Measurements from ENCODE around the gene ASAP2. TPM values are rescaled to one million over a fixed set of nuclear protein-coding genes. Genes with fewer than 3 reads are reported as not detected.

Gene ASAP2
- total RNA-seq, 1 donor from 2014 or later, result 10.0 TPM

GRCh38 chr2:9178904-9179571, 27.6 kb upstream of the ASAP2 start:
- intact Hi-C loops (cut with micrococcal nuclease), result no loop called here
- no peak overlapping the region for H3K4me3 ChIP-seq
- no peaks in the 10 kb centered on the region for H3K36me3 ChIP-seq
- TF ChIP-seq CTCF (IDR thresholded peaks at IDR 0.05; ENCODE audit: borderline replicate concordance), result no peak
- DNase-seq, result peak; percentile 43
- peaks cover 34% of the 10 kb centered on the region for H3K4me1 ChIP-seq
- H3K27ac ChIP-seq (replicated peaks), result peak overlapping the region; percentile 87
- no peaks in the 10 kb centered on the region for H3K9me3 ChIP-seq (replicated peaks)
- H3K27me3 ChIP-seq (ENCODE audit: low read depth), result no peaks in the 10 kb centered on the region

- Histone ChIP-seq H3K4me3 (no peak overlapping the region), H3K27ac (replicated peaks) (peak overlapping the region; percentile 87), H3K9me3 (replicated peaks) (no peaks in the 10 kb centered on the region), H3K4me1 (peaks cover 34% of the 10 kb centered on the region), H3K27me3 (ENCODE audit: low read depth) (no peaks in the 10 kb centered on the region), H3K36me3 (no peaks in the 10 kb centered on the region)
- TF ChIP-seq CTCF (IDR thresholded peaks at IDR 0.05; ENCODE audit: borderline replicate concordance), result no peak
- intact Hi-C loops (cut with micrococcal nuclease), result no loop called here
- DNase-seq, result peak; percentile 45
Observed at GRCh38 chr2:9179572-9180201, 26.9 kb upstream of the ASAP2 start.

GRCh38 chr2:9184361-9184760, 22.3 kb upstream of the ASAP2 start:
- Histone ChIP-seq H3K4me1 (peaks cover 24% of the 10 kb centered on the region), H3K9me3 (replicated peaks) (no peaks in the 10 kb centered on the region), H3K27me3 (ENCODE audit: low read depth) (no peaks in the 10 kb centered on the region), H3K27ac (replicated peaks) (no peak overlapping the region), H3K36me3 (no peaks in the 10 kb centered on the region), H3K4me3 (no peak overlapping the region)
- TF ChIP-seq CTCF (IDR thresholded peaks at IDR 0.05; ENCODE audit: borderline replicate concordance), result no peak
- intact Hi-C loops (cut with micrococcal nuclease), result no loop called here
- no peak for DNase-seq

GRCh38 chr2:9187620-9188214, 18.9 kb upstream of the ASAP2 start:
- no peak overlapping the region for H3K4me3 ChIP-seq
- no peak for TF ChIP-seq CTCF (IDR thresholded peaks at IDR 0.05; ENCODE audit: borderline replicate concordance)
- H3K27me3 ChIP-seq (ENCODE audit: low read depth), result no peaks in the 10 kb centered on the region
- intact Hi-C loops (cut with micrococcal nuclease), result no loop called here
- peaks cover 29% of the 10 kb centered on the region for H3K4me1 ChIP-seq
- no peak for DNase-seq
- H3K27ac ChIP-seq (replicated peaks), result no peak overlapping the region
- H3K36me3 ChIP-seq, result no peaks in the 10 kb centered on the region
- no peaks in the 10 kb centered on the region for H3K9me3 ChIP-seq (replicated peaks)

- DNase-seq, result no peak
- intact Hi-C loops (cut with micrococcal nuclease), result no loop called here
- TF ChIP-seq CTCF (IDR thresholded peaks at IDR 0.05; ENCODE audit: borderline replicate concordance), result no peak
Observed at GRCh38 chr2:9188823-9189222, 17.8 kb upstream of the ASAP2 start.

More at GRCh38 chr2:9188823-9189222, 17.8 kb upstream of the ASAP2 start:
- no peak overlapping the region for H3K27ac ChIP-seq (replicated peaks)
- no peaks in the 10 kb centered on the region for H3K36me3 ChIP-seq
- H3K4me1 ChIP-seq, result peaks cover 29% of the 10 kb centered on the region
- no peaks in the 10 kb centered on the region for H3K9me3 ChIP-seq (replicated peaks)
- H3K27me3 ChIP-seq (ENCODE audit: low read depth), result no peaks in the 10 kb centered on the region
- H3K4me3 ChIP-seq, result no peak overlapping the region
